GM19328 (cell line): ENCODE results near the gene C2orf74.
"Not testable (repeated sequence)": the region's sequence is repeated elsewhere in the genome, so short reads cannot be mapped to it uniquely, and the experiment has no call there.

Experiments used
- ATAC-seq: cut with Tn5 transposase; IDR thresholded peaks from one replicate; pipeline ENCODE4 v1.9.1; 2021; ENCODE audit warnings: mild to moderate bottlenecking, moderate library complexity; ENCODE audit not compliant: unreplicated experiment

Gene C2orf74

DNA sequence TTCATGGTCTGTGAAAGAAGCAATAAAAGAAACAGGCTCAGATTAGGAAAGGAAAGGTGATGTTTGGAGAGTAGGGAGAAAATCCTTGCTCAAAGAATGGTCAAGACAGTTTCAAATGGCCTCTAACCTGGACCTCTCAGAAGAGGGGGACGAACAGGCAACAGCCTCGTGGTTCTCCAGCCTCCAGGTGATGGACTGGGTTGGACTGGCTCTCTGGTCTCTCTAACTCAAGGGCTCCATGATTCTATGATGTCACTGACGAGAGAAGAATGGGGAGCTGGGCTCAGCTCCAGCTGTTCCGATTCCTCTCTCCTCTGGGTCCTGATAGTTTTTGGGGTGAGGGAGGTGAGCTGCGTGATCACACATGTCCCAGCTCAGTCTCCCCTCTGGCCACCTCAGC lies at the start of gene C2orf74:
Gene C2orf74, plus strand, starts transcription at position 301 of the 400 bp plus-strand sequence. CDS start 327 bp downstream, outside the sequence.
- ATAC-seq, result no peak

DNA sequence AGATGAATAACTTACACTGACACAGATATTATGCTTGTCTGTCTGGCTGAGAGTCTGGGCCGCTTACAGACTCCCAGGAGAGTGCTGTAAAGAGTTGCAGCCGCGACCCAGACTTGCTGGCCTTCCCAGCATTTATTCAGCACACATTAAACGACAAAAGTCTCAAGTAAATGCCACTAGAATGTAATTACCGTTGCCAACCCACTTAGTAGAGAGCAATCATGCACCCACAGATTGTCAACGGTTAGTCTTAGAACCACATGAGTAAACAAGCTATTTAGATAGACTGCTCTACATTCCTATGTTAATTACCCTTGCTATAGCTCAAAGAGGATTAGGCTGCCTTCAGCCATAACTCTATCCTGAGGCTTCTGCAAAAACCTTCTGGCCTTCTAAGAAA lies 47.8 kb upstream of the C2orf74 start:
- no peak for ATAC-seq

DNA sequence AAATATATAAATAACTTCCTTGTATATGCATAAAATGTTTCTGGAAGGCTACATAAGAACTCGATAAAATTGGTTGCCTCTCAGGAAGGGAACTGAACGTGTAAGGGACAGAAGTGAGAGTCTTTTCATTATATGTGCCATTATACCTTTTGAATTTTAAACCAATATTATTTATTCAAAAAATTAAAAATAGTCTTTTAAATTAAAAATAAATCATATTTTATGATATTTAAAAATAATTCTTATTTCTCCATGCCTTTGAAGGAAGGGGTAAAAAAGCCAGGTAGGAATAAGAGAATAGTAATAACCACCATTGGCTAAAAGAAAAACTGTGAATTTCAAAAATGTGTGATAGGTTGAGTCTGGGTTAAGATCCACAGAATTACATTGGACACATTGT lies 45.7 kb upstream of the C2orf74 start:
- no peak for ATAC-seq

DNA sequence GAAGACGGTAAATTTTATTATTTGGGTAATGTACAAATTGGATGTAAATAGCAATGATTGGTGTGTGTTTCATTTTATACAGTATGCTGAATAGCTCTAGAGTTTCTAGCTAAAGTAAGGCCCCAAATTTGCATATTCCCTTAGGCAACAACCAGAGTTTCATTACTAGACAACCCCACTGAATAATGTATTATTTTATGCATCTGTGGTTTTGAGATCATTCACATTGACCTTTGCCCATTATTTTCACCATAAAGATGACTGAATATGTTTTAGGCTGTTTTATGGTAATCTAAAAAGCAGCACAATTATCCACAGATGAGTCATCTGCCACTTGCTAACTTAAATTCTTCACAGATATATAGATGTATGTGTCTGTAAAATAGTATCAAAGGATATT lies 44.5 kb upstream of the C2orf74 start:
- no peak for ATAC-seq

DNA sequence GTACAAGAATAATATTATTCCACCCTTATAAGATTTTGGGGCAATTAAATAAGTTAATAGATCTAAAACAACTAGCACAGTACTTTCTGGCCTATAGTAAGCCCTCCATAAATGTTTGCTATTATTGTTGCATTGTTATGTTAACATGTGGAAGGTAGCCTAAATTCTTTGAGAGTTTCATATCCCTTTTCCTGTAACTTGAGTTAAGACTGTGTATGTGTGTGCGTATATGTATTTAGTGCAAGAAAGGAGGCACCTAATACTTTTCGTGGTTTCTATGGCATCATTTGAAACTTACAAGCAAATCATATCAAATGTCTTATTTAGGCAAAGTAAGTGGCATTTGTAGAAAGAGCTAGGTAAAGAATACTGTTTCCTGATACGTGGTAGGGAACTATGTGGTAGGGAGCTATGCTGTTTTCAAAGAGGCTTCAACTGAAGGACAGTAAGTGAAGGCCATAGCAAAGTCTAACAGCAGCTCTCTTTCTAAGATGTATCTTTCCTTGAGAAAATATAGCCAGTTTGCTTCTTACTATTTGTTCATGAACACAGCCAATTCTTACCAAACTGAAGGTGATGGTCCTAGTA lies 36.8 kb upstream of the C2orf74 start:
- no peak for ATAC-seq

DNA sequence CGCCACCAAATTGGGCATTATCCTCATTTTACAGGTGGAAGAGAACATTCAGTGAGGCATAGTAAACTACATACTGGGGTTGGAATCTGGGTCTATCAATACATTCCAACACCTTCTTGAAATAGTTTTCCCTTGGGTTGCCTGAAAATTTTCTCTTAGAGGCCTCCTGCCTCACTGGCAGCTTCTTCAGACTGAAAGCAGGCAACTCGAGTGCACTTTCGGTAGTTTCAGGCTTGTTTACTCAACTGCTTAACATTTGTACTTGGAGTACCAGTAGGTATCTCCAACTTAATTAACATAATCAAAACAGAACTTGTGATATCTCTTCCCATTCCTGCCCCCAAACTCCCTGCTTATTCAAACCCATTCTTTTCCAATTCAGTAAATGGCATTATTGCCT lies 36.2 kb upstream of the C2orf74 start:
- no peak for ATAC-seq

DNA sequence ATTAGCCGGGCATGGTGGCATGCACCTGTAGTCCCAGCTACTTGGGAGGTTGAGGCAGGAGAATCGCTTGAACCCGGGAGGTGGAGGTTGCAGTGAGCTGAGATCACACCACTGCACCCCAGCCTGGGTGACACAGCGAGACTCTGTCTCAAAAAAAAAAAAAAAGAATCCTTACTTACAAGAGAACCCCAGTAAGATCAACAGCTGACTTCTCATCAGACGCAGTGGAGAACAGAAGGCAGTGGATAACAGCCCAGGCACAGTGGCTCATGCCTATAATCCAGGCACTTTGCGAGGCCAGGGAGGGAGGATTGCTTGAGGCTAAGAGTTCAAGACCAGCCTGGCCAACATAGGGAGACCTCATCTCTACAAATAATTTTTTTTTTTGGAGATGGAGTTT lies 33.9 kb upstream of the C2orf74 start:
- not testable (repeated sequence) for ATAC-seq

DNA sequence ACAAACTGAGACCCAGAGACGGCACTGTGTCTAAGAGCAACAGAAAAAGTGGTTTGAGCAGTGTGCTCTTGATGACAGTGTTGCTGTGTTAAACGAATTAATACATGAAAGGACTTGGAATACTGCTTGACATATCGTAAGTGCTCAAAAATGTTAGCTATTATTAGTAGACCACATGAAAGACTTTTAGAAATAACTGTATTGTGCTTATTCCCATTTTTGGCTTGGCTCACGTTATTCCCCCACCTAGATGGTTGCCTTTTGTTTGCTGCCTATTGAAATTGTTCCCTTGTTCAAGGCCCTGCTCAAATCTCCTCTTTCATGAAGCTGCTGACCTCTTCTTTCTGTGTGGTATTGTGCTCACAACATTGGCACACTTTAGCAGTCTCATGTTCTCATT lies 27.8 kb upstream of the C2orf74 start:
- ATAC-seq, result no peak

DNA sequence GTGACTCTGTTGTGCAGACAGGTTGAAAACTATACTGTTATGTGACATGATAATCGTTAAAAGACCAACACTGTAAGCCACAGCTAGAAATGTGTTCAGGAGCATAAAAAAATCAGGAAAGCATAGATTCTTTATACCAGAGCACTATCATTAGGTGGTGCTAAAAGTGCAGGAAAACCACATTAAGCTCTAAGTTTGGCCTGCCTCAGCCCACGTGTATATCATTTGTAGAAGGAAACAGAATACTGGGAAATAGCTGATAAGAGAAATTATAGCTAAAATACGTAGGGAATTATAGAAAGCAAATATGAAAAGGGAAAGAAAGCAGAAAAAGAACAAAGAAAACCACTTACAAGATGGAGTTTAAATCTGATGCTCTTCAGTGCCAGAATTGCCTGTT lies 26.5 kb upstream of the C2orf74 start:
- no peak for ATAC-seq

DNA sequence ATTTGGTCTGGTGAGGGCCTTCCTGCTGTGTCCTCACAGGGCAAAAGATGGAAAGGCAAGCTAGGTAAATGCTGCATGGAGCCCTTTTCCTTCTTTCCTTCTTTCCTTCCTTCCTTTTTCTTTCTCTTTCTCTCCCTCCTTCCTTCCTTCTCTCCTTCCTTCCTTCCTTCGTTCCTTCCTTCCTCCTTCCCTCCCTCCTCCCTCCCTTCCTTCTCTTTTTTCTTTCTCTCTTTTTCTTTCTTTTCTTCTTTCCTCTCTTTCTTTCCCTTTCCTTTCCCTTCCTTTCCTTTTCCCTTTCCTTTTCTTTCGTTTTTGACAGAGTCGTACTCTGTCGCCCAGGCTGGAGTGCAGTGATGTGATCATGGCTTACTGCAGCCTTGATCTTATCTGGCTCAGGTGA lies 23.1 kb upstream of the C2orf74 start:
- ATAC-seq, result no peak

DNA sequence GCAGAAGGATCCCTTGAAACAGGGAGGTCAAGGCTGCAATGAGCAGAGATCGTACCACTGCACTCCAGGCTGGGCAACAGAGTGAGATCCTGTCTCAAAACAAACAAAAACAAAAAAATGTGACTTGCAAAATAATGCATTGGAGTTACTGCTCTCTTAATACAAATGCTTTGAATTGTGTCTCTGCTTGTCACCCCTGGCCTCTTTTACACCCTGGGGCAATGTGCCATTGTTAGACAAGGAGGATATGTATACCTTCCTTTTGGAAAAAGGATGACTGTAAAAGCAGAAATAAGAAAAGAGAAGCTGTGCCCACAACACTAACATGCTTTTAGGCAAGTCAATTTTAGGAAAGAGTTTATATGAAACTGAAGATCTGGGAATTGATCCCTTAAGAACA lies 20.8 kb upstream of the C2orf74 start:
- no peak for ATAC-seq

DNA sequence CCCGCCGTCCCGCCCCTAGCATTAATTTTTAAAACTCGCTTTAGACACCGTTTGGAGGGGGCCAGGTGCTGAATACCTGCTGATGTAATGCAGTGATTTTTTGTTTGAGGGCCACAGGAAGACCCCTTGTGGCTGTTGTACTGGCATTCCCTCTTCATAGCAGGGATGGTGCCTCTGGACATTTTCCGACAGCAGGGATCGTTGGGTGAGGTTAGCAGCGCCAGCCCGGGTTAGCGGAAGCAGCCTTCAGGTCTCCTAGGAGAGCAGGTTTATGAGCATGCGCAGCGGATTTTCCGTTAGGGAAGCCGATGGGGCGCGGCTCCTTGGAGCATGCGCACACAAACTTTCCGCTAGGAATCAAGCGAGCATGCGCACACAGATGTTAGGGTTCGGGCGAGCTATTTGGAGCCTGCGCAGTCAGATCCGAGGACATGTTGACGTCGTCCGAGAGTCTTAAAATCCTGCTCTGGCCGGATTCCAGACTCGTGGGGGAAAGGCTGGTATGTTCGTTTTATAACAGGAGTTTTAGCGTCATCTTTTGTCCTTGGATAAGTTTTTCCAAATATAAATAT lies 17.2 kb upstream of the C2orf74 start:
- peak; percentile 82 for ATAC-seq

DNA sequence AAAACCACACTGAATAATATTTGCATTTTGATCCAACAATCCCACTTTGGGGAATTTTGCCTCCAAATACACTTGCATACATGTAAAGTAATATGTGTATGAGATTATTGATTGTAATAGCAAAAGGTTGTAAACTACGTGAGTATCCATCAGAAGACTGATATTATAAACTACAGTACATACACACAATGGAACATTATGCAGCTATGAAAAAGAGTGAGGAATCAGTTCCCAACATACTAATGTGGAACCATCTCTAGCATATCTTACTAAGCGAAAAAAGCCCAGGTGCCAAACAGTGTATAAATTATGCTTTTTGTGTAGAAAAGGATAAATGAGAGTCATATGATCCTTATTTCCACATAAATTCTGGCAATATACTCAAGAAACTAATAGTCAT lies 16.0 kb upstream of the C2orf74 start:
- ATAC-seq, result no peak

DNA sequence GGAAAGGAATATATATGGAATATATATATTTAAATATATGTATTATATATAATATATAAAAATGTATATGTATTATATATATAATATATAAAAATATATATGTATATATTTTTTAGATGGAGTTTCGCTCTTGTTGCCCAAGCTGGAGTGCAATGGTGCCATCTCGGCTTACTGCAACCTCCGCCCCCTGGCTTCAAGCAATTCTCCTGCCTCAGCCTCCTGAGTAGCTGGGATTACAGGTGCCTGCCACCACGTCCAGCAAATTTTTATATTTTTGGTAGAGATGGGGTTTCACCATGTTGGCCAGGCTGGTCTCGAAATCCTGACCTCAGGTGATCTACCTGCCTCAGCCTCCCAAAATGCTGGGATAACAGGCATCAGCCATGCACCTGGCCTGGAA lies 13.9 kb upstream of the C2orf74 start:
- not testable (repeated sequence) for ATAC-seq

DNA sequence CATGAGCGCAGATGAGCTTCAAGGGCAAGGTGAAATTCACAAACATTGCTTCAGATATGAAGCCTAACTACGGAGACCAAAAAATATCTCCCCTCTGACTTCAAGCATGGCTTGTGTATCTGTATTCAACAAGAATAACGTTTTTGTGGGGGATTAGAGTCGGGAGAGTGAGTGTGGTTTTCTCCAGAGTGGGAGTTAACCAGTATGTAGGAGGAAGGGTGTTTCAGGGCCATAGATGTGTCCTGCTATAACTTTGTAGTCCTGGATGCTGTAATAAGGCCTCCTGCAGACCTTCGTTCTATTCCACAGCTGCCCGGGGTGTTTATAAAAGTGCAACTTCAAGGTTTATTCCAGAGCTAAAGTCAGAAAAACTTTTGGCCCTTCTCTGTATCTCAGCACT lies 12.9 kb upstream of the C2orf74 start:
- ATAC-seq, result no peak

DNA sequence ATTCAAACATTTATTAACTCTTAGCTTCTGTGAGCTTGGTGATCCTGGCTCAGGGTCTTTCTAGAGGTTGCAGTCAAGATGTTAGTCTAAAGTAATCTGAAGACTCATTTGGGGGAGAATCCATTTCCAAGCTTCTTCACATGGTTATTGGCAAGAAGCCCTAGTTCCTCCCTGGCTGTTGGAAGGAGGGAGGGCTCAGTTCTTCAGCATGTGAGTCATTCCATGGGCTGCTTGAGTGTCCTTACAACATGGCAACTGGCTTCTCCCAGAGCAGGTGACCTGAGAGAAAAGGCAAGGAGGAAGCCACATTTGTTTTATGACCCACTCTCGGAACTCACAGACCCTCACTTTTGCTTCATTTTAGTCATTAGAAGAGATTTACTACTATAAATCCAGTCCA lies 10.6 kb upstream of the C2orf74 start:
- no peak for ATAC-seq

DNA sequence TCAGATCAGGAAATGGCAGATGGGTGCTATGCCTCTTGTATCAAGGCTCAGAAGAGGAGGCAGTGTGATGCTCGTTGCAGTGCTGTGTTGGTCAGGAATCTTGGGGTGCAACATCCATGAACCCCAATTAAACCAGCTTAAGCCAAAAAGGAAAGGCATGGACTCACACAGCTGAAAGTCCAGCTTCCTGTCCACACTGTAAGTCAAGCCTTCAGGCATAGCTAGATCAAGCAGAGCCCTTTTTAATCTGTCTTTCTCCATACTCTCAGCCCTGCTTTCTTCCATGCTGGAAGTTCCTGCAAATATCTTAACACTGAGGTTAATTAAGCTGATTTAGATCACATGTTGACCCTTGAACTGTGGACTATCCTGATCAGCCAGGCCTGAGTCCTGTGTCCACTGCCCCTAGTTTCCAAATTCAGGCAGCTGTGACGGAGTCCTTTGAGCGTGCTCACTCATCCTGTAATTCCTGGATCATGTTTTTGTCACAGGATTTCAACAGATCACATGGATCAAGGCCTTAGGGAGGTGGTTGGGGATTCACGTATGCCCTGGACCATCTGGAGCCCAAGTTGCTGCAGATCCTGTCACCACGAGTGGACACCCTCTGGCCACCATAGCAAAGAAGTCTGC lies 4.5 kb upstream of the C2orf74 start:
- no peak for ATAC-seq

DNA sequence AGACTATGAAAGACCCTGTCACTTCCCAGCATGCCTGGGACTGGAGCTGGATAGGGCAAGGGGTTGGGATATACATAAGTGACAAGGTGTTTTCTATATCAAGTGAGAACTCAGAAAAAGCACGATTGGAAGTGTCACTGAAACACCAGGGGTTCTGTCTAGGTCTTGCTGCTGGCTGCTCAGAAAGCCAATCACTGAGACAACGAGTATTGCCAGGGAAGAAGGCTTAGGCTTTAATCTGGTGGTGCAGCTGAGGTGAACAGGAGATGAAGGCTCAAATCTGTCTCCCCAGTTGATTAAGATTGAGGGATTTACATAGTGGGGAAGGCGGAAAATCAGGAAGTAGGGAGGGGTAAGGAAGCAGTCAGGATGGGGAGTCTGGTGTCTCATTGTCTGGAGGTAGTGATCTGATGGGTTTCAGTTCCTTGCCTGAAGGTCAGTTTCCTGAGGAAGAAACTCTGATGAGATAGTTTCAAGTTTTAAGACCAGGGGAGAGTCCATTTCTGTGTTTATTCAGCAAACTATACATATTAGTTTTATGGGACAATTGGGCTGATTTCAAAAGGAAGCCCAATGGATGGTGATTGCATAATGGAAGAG lies 3.5 kb upstream of the C2orf74 start:
- no peak for ATAC-seq

DNA sequence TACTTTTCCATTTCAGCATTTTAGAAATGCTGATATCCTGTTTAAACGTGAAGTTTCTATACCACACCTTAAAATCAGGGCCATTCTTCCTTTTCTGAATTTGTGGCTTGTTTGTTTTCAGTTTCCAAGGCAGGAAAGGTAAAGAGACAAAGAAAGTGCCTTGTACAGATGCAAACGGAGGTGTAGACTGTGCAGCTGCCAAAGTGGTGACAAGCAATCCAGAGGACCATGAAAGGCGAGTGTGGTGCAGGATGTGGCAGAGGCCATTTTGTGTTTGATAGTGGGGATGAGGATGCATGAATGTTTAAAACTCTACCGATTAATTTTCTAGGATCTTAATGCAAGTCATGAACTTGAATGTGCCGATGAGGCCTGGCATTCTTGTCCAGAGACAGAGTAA lies 733 bp downstream of the C2orf74 start:
- no peak for ATAC-seq

DNA sequence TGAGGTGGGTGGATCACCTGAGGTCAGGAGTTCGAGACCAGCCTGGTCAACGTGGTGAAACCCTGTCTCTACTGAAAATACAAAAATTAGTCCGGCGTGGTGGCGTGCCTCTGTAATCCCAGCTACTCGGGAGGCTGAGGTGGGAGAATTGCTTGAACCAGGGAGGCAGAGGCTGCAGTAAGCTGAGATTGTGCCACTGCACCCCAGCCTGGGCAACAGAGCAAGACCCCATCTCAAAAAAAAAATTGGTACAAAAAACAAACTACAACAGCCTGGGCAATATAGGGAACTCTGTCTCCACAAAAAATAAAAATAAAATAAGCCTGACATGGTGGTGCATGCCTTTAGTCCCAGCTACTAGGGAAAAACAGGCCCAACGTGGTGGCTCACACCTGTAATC lies 3.1 kb downstream of the C2orf74 start:
- ATAC-seq, result not testable (repeated sequence)

DNA sequence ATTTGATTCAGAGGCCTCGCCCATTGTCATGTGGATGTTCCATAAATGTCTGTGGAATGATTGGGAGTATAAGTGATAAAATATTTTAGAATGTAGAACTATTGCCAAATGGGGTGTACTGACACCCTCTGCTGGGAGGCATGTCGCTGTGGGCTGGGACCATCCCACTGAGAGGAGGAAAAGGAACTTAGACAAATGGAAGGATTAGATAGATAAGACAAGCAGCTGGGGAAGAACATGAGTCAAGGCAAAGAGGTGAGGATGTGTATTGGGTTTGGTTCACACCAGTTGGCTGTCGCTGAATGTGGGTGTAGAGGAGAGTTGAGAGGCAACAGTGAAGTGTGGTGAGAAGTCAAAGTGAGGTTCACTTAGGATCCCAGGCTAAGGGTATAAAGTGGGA lies 4.0 kb downstream of the C2orf74 start:
- ATAC-seq, result no peak

DNA sequence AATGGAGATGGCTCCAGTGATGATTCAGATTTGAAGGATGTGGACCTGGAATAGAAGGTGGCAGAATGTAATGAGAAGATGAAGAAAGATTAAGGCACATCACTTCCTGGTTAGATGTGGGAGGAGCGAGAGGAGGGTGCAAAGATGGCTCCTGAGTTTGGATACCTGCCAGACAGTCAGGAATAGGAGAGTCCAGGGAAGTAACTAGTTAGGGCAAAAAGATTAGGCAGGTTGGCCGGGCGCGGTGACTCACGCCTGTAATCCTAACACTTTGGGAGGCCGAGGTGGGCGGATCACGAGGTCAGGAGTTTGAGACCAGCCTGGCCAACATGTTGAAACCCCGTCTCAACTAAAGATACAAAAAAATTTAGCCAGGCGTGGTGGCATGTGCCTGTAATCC lies 5.6 kb downstream of the C2orf74 start:
- no peak for ATAC-seq
